GM12878 (cell line): Measurements from ENCODE around the gene CPNE4. TPM values are rescaled to one million over a fixed set of nuclear protein-coding genes. Genes with fewer than 3 reads are reported as not detected.

ENCODE experiments used
- ATAC-seq: fragments of 200-7000 bp; cut with Tn5 transposase; 3 replicates; pipeline ENCODE4 v1.9.1; 2020; ENCODE audit warnings: mild to moderate bottlenecking, moderate library complexity
- BruUV-seq: library from RNA; stranded (reverse); fragments of 400-500 nt; replicated peaks from 2 replicates; lab custom pipeline; 2021; lab: Mats Ljungman, UMichigan
- CTCF ChIA-PET: fragments of 300-600 bp; sonication (Branson Sonifier 250); formaldehyde crosslinking; extraction: SDS; loops from one replicate; lab custom pipeline; 2021; ENCODE audit warnings: inconsistent platforms; lab: Yijun Ruan, JAX
- POLR2A ChIA-PET: fragments of 350-600 bp; formaldehyde crosslinking; extraction: SDS; loops from one replicate; lab custom pipeline; 2021; ENCODE audit warnings: inconsistent platforms; lab: Charles Lee
- RAD21 ChIA-PET: fragments of 300-600 bp; sonication (Branson Sonifier 250); formaldehyde crosslinking; loops from one replicate; lab custom pipeline; 2023; ENCODE audit warnings: antibody characterized with exemption; ENCODE audit not compliant: unreplicated experiment; lab: Charles Lee
- SMC1A ChIA-PET: fragments of 300-600 bp; sonication (Branson Sonifier 250); formaldehyde crosslinking; loops from one replicate; lab custom pipeline; 2023; ENCODE audit not compliant: unreplicated experiment, uncharacterized antibody; lab: Charles Lee
- DNase-seq: peaks from one replicate; pipeline ENCODE4 v3.0.0-alpha.2; 2011; ENCODE audit warnings: low read depth, low spot score
- FAIRE-seq: peaks from 3 replicates; lab custom pipeline; 2011; peaks lifted over from hg19 to GRCh38; lab: Jason Lieb, UNC
- H2AFZ ChIP-seq: 2 replicates; pipeline ENCODE4 v1.6.0; 2011; ENCODE audit warnings: low read depth, low read length, control low read depth; ENCODE audit not compliant: control insufficient read depth
- H3K27ac ChIP-seq: 2 replicates; pipeline ENCODE4 v1.5.1; 2011; ENCODE audit warnings: control low read depth; ENCODE audit not compliant: control insufficient read depth, insufficient read depth
- H3K27me3 ChIP-seq, 2 experiments: replicated peaks in 1 of 2; 2 replicates each; pipeline versions ENCODE4 v1.6.0 to v1.6.1; 2011; ENCODE audit warnings: low read length in 1 of 2; ENCODE audit not compliant: control insufficient read depth in 2 of 2, insufficient read depth in 2 of 2
- H3K36me3 ChIP-seq, 2 experiments: 2 replicates each; pipeline ENCODE4 v1.5.1; 2011; ENCODE audit warnings: low read length in 1 of 2; ENCODE audit not compliant: control insufficient read depth in 2 of 2, insufficient read depth in 2 of 2
- H3K4me1 ChIP-seq: 2 replicates; pipeline ENCODE4 v1.6.1; 2011; ENCODE audit warnings: mild to moderate bottlenecking, low read length, moderate library complexity, mixed read lengths; ENCODE audit not compliant: control insufficient read depth, insufficient read depth
- H3K4me2 ChIP-seq: 2 replicates; pipeline ENCODE4 v1.6.0; 2011; ENCODE audit warnings: control low read depth; ENCODE audit not compliant: control insufficient read depth, insufficient read depth
- H3K4me3 ChIP-seq: fragments of 200-600 bp; sonication (generic); 2 replicates; pipeline ENCODE4 v1.5.1; 2016
- H3K79me2 ChIP-seq: 2 replicates; pipeline ENCODE4 v1.6.0; 2011; ENCODE audit warnings: low read length; ENCODE audit not compliant: control insufficient read depth, insufficient read depth
- H3K9ac ChIP-seq: 2 replicates; pipeline ENCODE4 v1.8.0; 2011; ENCODE audit warnings: low read length, control low read depth, mixed read lengths; ENCODE audit not compliant: control insufficient read depth, insufficient read depth
- H3K9me3 ChIP-seq: replicated peaks from 3 replicates; pipeline ENCODE4 v1.5.1; 2011; ENCODE audit warnings: mild to moderate bottlenecking, low read length; ENCODE audit not compliant: control insufficient read depth, insufficient read depth
- H4K20me1 ChIP-seq: 2 replicates; pipeline ENCODE4 v1.6.0; 2011; ENCODE audit not compliant: control insufficient read depth, insufficient read depth
- BRCA1 ChIP-seq: IDR thresholded peaks from 2 replicates; pipeline ENCODE4 v1.6.1; 2011; ENCODE audit warnings: low read depth, low read length, improper control_type of control experiment
- CTCF ChIP-seq, 3 experiments: IDR thresholded peaks in 2 of 3; conservative IDR thresholded peaks in 1 of 3; 2 replicates each; pipeline ENCODE4 v1.5.1; 2011; ENCODE audit warnings: low read depth in 3 of 3, low read length in 3 of 3, mild to moderate bottlenecking in 3 of 3, control low read depth in 2 of 3, moderate library complexity in 2 of 3, inconsistent platforms in 1 of 3, mixed read lengths in 1 of 3; ENCODE audit not compliant: control insufficient read depth in 2 of 3, insufficient read depth in 1 of 3; ENCODE audit errors: extremely low read depth in 1 of 3
- HDAC2 ChIP-seq: fragments of 200-600 bp; sonication (generic); IDR thresholded peaks from 2 replicates; pipeline ENCODE4 v1.6.1; 2017
- RAD21 ChIP-seq: IDR thresholded peaks from 2 replicates; pipeline ENCODE4 v1.6.1; 2011; ENCODE audit warnings: mild to moderate bottlenecking, low read depth, low read length, moderate library complexity; ENCODE audit not compliant: insufficient read depth
- RCOR1 ChIP-seq: conservative IDR thresholded peaks from 2 replicates; pipeline ENCODE4 v1.6.1; 2012; ENCODE audit warnings: low read depth, low read length, improper control_type of control experiment
- ZNF274 ChIP-seq: IDR thresholded peaks from one replicate; pipeline ENCODE4 v1.8.0; 2011; ENCODE audit not compliant: insufficient read length, insufficient read depth
- WGBS: methylation state at CpG from one replicate; pipeline ENCODE4 v1.1.6; 2016; ENCODE audit warnings: low lambda C conversion rate; ENCODE audit not compliant: insufficient replicate concordance, insufficient coverage; ENCODE audit errors: missing lambda C conversion rate; 5-methylcytosine and 5-hydroxymethylcytosine counted together
- in situ Hi-C: fragments of 300-500 bp; cut with MboI; formaldehyde crosslinking; loops from 9 replicates; pipeline ENCODE4 v1.14.3; 2018; ENCODE audit warnings: mixed read lengths
- intact Hi-C: fragments of 100-400 bp; cut with micrococcal nuclease; formaldehyde crosslinking; loops from one replicate; pipeline ENCODE4 v1.14.2; 2022; ENCODE audit not compliant: unreplicated experiment
- polyA plus RNA-seq, 11 experiments: library from polyadenylated mRNA; depleted of rRNA in 4 of 11; unstranded in 6 of 11; stranded (reverse) in 5 of 11; fragments of >200 nt; fragmentation: Nextera tagmentation in 4 of 11; fragmentation: Illumina TruSeq in 1 of 11; extraction: Ambion mirVana in 4 of 11; extraction: Trizol in 1 of 11; gene quantifications; 1 replicate in 1 of 11; 2 replicates in 10 of 11; pipeline versions ENCODE4 v1.2.1 to v1.2.3, GENCODE V29; 2011 to 2016; ENCODE audit warnings: inconsistent platforms in 2 of 11, missing spikeins in 2 of 11, low read depth in 1 of 11
- total RNA-seq, 4 experiments: library from RNA; depleted of rRNA in 3 of 4; stranded (reverse); fragments of >200 nt in 3 of 4; fragmentation: Illumina TruSeq in 1 of 4; extraction: Trizol in 1 of 4; gene quantifications; 2 replicates each; pipeline versions ENCODE4 v1.2.1 to v1.2.3, GENCODE V29; 2013 to 2021

Gene CPNE4
- total and polyA plus RNA-seq, 10 of the 15 experiments (the other 5 are each of a cell fraction or from before 2014, with no cell fraction given), result 0.17 to 1.9 (median 0.48) TPM; not detected in 1

GRCh38 chr3:131526801-131527347 lies 507.9 kb downstream of the CPNE4 start:
- ChIA-PET RAD21 (no interaction called here), CTCF (interaction anchor here (0.8 kb wide), 1 partner anchor 23 kb away, joined by 3 read pairs; no protein-coding TSS in a partner anchor), POLR2A (no interaction called here), SMC1A (no interaction called here)
- in situ Hi-C loops (no loop called here), intact Hi-C loops (no loop called here)
- H3K4me1 ChIP-seq, result no peaks in the 10 kb centered on the region
- no peak overlapping the region for H3K4me3 ChIP-seq
- H2AFZ ChIP-seq, result peak overlapping the region; percentile 17; the same call in 1 of the 2 replicates
- ATAC-seq (no peak; the same call in 2 of the 3 replicates), FAIRE-seq (no peak), DNase-seq (no peak)
- H3K9me3 ChIP-seq, result no peaks in the 10 kb centered on the region
- no peak overlapping the region for H3K27ac ChIP-seq
- H3K9ac ChIP-seq, result no peak overlapping the region
- H3K4me2 ChIP-seq, result peak overlapping the region; percentile 17; the same call in 1 of the 2 replicates
- no TSS peak for BruUV-seq
- WGBS, result 48% methylated on average over 36 of the region's 37 CpGs
- no peaks in the 10 kb centered on the region for H3K79me2 ChIP-seq
- H3K27me3 ChIP-seq, result no peaks in the 10 kb centered on the region; a peak in 1 of 4 replicates
- H4K20me1 ChIP-seq, result no peaks in the 10 kb centered on the region
- TF ChIP-seq HDAC2 (no peak), RAD21 (peak; percentile 33; the same call in 1 of the 2 replicates), ZNF274 (no peak), BRCA1 (no peak), RCOR1 (no peak), CTCF (IDR thresholded peaks at IDR 0.05 in 2 of 3, conservative IDR thresholded peaks at IDR 0.05 in 1 of 3; ENCODE audit: control insufficient read depth in 2 of 3, extremely low read depth in 1 of 3, insufficient read depth in 1 of 3, low read depth in 3 of 3, low read length in 3 of 3) (0 out of 6 replicates have a peak, but pooled peaks of 2 of the 3 experiments have one; percentile 0 to 16)
- no peaks in the 10 kb centered on the region for H3K36me3 ChIP-seq
